ENCODE results near the gene C8G. TPM values are rescaled to one million over a fixed set of nuclear protein-coding genes. Genes with fewer than 3 reads are reported as not detected.

C8G gene
- total and polyA plus RNA-seq, 2 of the 13 experiments (the other 11 are each of a cell fraction or from before 2014, with no cell fraction given), result 4.9 to 12.8 TPM

- TF ChIP-seq ZBTB2 (CRISPR knock-in tag; IDR thresholded peaks at IDR 0.05; ENCODE audit: low read depth), result no peak
- TF ChIP-seq RBAK (CRISPR knock-in tag; IDR thresholded peaks at IDR 0.05), result peak; percentile 52; the same call in 1 of the 2 replicates
- TF ChIP-seq ZNF432 (CRISPR knock-in tag; IDR thresholded peaks at IDR 0.05; ENCODE audit: borderline replicate concordance), result no peak
- TF ChIP-seq, protein P1, sequence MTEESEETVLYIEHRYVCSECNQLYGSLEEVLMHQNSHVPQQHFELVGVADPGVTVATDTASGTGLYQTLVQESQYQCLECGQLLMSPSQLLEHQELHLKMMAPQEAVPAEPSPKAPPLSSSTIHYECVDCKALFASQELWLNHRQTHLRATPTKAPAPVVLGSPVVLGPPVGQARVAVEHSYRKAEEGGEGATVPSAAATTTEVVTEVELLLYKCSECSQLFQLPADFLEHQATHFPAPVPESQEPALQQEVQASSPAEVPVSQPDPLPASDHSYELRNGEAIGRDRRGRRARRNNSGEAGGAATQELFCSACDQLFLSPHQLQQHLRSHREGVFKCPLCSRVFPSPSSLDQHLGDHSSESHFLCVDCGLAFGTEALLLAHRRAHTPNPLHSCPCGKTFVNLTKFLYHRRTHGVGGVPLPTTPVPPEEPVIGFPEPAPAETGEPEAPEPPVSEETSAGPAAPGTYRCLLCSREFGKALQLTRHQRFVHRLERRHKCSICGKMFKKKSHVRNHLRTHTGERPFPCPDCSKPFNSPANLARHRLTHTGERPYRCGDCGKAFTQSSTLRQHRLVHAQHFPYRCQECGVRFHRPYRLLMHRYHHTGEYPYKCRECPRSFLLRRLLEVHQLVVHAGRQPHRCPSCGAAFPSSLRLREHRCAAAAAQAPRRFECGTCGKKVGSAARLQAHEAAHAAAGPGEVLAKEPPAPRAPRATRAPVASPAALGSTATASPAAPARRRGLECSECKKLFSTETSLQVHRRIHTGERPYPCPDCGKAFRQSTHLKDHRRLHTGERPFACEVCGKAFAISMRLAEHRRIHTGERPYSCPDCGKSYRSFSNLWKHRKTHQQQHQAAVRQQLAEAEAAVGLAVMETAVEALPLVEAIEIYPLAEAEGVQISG (CRISPR knock-in tag; IDR thresholded peaks at IDR 0.05), result peak; percentile 46; the same call in 1 of the 2 replicates
- TF ChIP-seq, protein P2, sequence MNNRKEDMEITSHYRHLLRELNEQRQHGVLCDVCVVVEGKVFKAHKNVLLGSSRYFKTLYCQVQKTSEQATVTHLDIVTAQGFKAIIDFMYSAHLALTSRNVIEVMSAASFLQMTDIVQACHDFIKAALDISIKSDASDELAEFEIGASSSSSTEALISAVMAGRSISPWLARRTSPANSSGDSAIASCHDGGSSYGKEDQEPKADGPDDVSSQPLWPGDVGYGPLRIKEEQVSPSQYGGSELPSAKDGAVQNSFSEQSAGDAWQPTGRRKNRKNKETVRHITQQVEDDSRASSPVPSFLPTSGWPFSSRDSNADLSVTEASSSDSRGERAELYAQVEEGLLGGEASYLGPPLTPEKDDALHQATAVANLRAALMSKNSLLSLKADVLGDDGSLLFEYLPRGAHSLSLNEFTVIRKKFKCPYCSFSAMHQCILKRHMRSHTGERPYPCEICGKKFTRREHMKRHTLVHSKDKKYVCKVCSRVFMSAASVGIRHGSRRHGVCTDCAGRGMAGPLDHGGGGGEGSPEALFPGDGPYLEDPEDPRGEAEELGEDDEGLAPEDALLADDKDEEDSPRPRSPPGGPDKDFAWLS (CRISPR knock-in tag; IDR thresholded peaks at IDR 0.05; ENCODE audit: borderline replicate concordance), result no peak
- no peak for TF ChIP-seq EHMT2 (IDR thresholded peaks at IDR 0.05; ENCODE audit: borderline replicate concordance, low read depth, low read length)
- no peak for TF ChIP-seq PAWR (CRISPR knock-in tag; IDR thresholded peaks at IDR 0.05; ENCODE audit: borderline replicate concordance)
- peak; percentile 29; the same call in 1 of the 2 replicates for TF ChIP-seq SP2 (CRISPR knock-in tag; IDR thresholded peaks at IDR 0.05)
- TF ChIP-seq SIN3B (IDR thresholded peaks at IDR 0.05; ENCODE audit: low read length), result no peak
- TF ChIP-seq, protein P3, sequence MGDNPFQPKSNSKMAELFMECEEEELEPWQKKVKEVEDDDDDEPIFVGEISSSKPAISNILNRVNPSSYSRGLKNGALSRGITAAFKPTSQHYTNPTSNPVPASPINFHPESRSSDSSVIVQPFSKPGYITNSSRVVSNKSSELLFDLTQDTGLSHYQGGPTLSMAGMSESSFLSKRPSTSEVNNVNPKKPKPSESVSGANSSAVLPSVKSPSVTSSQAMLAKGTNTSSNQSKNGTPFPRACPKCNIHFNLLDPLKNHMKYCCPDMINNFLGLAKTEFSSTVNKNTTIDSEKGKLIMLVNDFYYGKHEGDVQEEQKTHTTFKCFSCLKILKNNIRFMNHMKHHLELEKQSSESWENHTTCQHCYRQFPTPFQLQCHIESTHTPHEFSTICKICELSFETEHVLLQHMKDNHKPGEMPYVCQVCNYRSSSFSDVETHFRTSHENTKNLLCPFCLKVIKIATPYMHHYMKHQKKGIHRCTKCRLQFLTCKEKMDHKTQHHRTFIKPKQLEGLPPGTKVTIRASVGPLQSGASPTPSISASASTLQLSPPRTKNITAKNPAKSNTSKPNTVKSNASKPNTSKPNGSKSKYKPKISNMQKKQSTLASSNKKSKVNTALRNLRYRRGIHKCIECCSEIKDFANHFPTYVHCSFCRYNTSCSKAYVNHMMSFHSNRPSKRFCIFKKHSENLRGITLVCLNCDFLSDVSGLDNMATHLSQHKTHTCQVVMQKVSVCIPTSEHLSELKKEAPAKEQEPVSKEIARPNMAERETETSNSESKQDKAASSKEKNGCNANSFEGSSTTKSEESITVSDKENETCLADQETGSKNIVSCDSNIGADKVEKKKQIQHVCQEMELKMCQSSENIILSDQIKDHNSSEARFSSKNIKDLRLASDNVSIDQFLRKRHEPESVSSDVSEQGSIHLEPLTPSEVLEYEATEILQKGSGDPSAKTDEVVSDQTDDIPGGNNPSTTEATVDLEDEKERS (CRISPR knock-in tag; IDR thresholded peaks at IDR 0.05), result peak; percentile 72; the same call in 1 of the 2 replicates
- TF ChIP-seq, protein P4, sequence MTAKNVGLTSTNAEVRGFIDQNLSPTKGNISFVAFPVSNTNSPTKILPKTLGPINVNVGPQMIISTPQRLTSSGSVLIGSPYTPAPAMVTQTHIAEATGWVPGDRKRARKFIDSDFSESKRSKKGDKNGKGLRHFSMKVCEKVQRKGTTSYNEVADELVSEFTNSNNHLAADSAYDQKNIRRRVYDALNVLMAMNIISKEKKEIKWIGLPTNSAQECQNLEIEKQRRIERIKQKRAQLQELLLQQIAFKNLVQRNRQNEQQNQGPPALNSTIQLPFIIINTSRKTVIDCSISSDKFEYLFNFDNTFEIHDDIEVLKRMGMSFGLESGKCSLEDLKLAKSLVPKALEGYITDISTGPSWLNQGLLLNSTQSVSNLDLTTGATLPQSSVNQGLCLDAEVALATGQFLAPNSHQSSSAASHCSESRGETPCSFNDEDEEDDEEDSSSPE (CRISPR knock-in tag; IDR thresholded peaks at IDR 0.05), result no peak
- TF ChIP-seq SIN3A (IDR thresholded peaks at IDR 0.05; ENCODE audit: borderline replicate concordance, low read depth, low read length), result no peak; the same call in 1 of the 2 replicates
- TF ChIP-seq, protein P5, sequence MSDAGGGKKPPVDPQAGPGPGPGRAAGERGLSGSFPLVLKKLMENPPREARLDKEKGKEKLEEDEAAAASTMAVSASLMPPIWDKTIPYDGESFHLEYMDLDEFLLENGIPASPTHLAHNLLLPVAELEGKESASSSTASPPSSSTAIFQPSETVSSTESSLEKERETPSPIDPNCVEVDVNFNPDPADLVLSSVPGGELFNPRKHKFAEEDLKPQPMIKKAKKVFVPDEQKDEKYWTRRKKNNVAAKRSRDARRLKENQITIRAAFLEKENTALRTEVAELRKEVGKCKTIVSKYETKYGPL (CRISPR knock-in tag; IDR thresholded peaks at IDR 0.05), result no peak
- TF ChIP-seq ZNF101 (CRISPR knock-in tag; IDR thresholded peaks at IDR 0.05; ENCODE audit: borderline replicate concordance, low read depth), result no peak; the same call in 1 of the 2 replicates
- TF ChIP-seq IKZF1 (IDR thresholded peaks at IDR 0.05), result no peak
- TF ChIP-seq MATR3 (CRISPR knock-in tag; IDR thresholded peaks at IDR 0.05), result no peak
- TF ChIP-seq SALL2 (CRISPR knock-in tag; IDR thresholded peaks at IDR 0.05), result peak; percentile 82
Observed at GRCh38 chr9:136949817-136950655, 5.0 kb downstream of the C8G start (continued).
